NB4 (cell line): ENCODE results near the gene KIF13A.

ENCODE experiments used
- MYC ChIP-seq: IDR thresholded peaks from 2 replicates; pipeline ENCODE4 v1.6.1; 2011; ENCODE audit warnings: low read depth, low read length
- POLR2A ChIP-seq: IDR thresholded peaks from 2 replicates; pipeline ENCODE4 v1.6.1; 2011; ENCODE audit warnings: mild to moderate bottlenecking; ENCODE audit not compliant: insufficient read length; ENCODE audit errors: extremely low read depth
- TF ChIP-seq, protein P1 (sequence below): IDR thresholded peaks from one replicate; pipeline ENCODE4 v1.5.1; 2012; ENCODE audit warnings: low read depth, low read length

GRCh38 chr6:17754254-17754653, 233.2 kb downstream of the KIF13A start:
- TF ChIP-seq, protein P1, sequence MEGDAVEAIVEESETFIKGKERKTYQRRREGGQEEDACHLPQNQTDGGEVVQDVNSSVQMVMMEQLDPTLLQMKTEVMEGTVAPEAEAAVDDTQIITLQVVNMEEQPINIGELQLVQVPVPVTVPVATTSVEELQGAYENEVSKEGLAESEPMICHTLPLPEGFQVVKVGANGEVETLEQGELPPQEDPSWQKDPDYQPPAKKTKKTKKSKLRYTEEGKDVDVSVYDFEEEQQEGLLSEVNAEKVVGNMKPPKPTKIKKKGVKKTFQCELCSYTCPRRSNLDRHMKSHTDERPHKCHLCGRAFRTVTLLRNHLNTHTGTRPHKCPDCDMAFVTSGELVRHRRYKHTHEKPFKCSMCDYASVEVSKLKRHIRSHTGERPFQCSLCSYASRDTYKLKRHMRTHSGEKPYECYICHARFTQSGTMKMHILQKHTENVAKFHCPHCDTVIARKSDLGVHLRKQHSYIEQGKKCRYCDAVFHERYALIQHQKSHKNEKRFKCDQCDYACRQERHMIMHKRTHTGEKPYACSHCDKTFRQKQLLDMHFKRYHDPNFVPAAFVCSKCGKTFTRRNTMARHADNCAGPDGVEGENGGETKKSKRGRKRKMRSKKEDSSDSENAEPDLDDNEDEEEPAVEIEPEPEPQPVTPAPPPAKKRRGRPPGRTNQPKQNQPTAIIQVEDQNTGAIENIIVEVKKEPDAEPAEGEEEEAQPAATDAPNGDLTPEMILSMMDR, result no peak
- TF ChIP-seq POLR2A, result no peak
- no peak for TF ChIP-seq MYC
